Fibroblast of pulmonary artery (primary cell): Measurements from ENCODE around the gene HIPK1.

Experiments
- DNase-seq: peaks from one replicate; pipeline ENCODE4 v3.0.0-alpha.2; 2010; ENCODE audit warnings: low read depth
- H3K4me3 ChIP-seq: replicated peaks from 2 replicates; pipeline ENCODE4 v1.5.1; 2011; ENCODE audit warnings: low read depth, mild to moderate bottlenecking, control low read depth, low read length, moderate library complexity
- CTCF ChIP-seq: IDR thresholded peaks from 2 replicates; pipeline ENCODE4 v1.5.1; 2011; ENCODE audit warnings: mild to moderate bottlenecking, control low read depth, low read length, inconsistent platforms; ENCODE audit errors: missing control alignments

Gene HIPK1

GRCh38 chr1:113913887-113914664, 15.0 kb upstream of the HIPK1 start:
- TF ChIP-seq CTCF = no peak
- H3K4me3 ChIP-seq = no peak overlapping the region
- DNase-seq = no peak

DNA sequence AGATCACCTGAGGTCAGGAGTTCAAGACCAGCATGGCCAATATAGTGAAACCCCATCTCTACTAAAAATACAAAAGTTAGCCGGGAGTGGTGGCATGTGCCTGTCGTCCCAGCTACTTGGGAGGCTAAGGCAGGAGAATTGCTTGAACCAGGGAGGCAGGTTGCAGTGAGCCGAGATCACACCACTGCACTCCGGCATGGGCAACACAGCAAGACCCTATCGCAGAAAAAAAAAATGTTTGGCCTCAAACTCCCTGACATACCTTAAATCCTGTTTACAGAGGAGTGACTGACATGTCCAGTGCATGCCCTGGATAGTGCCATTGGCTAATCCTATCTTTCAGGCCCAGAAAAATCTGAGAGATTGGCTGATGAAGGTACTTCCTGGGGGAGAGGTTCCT, 12.2 kb upstream of the HIPK1 start:
- TF ChIP-seq CTCF = no peak
- H3K4me3 ChIP-seq = no peak overlapping the region
- no peak for DNase-seq

GRCh38 chr1:113917400-113918082, 11.6 kb upstream of the HIPK1 start:
- DNase-seq = peak; percentile 27
- TF ChIP-seq CTCF = no peak
- no peak overlapping the region for H3K4me3 ChIP-seq

DNA sequence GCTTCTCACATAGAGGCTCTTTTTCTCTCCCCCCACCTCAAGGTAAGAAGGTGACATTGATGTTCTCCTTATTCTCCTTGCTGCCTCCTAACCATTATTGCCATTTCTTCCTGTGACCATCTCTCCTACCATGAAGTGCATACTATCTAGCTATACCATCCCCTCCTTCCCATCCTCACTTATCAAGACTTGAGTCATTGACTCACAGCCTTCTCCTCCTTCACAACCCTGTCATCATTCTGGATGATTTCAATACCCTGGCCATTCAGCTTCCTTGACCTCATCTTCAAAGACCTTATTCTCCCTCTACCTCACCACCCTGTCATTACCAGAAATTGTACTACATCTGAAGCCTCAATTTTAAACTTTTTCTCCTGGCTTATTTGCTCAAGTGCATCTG, 10.9 kb upstream of the HIPK1 start:
- no peak overlapping the region for H3K4me3 ChIP-seq
- TF ChIP-seq CTCF = no peak
- no peak for DNase-seq

- H3K4me3 ChIP-seq = no peak overlapping the region
- TF ChIP-seq CTCF = no peak
- DNase-seq = no peak
These were observed 6.2 kb upstream of the HIPK1 start for GRCh38 chr1:113922957-113923356.

GRCh38 chr1:113924473-113924872, 4.7 kb upstream of the HIPK1 start:
- H3K4me3 ChIP-seq = no peak overlapping the region
- DNase-seq = no peak
- no peak for TF ChIP-seq CTCF
